Measurements from ENCODE around the gene NFIC. TPM values are rescaled to one million over a fixed set of nuclear protein-coding genes. Genes with fewer than 3 reads are reported as not detected.

The NFIC gene
- total RNA-seq, 2 donors from 2014 or later, result 42.0 to 71.3 TPM

DNA sequence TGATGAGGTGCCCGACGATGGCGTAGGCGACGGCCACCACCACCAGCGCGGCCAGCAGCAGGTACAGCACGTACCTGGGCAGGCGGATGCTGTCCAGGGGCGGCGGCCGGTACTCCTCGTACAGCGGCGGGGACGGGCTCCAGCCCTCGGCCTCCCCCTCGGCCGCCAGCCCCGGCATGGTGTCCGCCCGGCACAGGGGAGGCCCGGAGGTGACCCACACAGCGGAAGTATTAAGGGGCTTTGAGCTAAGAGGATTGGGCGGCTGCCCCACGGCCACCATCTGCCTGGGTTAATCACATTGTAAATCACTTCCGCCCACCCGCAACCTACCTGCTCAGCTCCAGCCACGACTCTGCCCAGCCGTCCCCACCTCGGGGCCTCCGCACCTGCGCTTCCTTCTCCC lies 116.8 kb downstream of the NFIC start, which contains the start of gene SMIM44:
TSS of gene SMIM44 (minus strand) at position 216 of the 403 bp plus-strand sequence. CDS start at position 178, 38 bp downstream.
- Histone ChIP-seq H3K9me3 (no peaks in the 10 kb centered on the region), H3K27me3 (no peaks in the 10 kb centered on the region), H3K4me1 (peaks cover 3% of the 10 kb centered on the region), H3K9ac (ENCODE audit: low read depth in 2 of 2, low read length in 2 of 2) (peak within 1 kb of the TSS; percentile 65 to 76), H3K36me3 (no peaks in the 10 kb centered on the region), H3K4me3 (peak within 1 kb of the TSS; percentile 48), H3K27ac (peak within 1 kb of the TSS; percentile 50)
- TF ChIP-seq, protein P1, sequence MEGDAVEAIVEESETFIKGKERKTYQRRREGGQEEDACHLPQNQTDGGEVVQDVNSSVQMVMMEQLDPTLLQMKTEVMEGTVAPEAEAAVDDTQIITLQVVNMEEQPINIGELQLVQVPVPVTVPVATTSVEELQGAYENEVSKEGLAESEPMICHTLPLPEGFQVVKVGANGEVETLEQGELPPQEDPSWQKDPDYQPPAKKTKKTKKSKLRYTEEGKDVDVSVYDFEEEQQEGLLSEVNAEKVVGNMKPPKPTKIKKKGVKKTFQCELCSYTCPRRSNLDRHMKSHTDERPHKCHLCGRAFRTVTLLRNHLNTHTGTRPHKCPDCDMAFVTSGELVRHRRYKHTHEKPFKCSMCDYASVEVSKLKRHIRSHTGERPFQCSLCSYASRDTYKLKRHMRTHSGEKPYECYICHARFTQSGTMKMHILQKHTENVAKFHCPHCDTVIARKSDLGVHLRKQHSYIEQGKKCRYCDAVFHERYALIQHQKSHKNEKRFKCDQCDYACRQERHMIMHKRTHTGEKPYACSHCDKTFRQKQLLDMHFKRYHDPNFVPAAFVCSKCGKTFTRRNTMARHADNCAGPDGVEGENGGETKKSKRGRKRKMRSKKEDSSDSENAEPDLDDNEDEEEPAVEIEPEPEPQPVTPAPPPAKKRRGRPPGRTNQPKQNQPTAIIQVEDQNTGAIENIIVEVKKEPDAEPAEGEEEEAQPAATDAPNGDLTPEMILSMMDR (IDR thresholded peaks at IDR 0.05), result no peak
- DNase-seq, result peak; percentile 52
- intact Hi-C loops (cut with DNase I), result no loop called here

DNA sequence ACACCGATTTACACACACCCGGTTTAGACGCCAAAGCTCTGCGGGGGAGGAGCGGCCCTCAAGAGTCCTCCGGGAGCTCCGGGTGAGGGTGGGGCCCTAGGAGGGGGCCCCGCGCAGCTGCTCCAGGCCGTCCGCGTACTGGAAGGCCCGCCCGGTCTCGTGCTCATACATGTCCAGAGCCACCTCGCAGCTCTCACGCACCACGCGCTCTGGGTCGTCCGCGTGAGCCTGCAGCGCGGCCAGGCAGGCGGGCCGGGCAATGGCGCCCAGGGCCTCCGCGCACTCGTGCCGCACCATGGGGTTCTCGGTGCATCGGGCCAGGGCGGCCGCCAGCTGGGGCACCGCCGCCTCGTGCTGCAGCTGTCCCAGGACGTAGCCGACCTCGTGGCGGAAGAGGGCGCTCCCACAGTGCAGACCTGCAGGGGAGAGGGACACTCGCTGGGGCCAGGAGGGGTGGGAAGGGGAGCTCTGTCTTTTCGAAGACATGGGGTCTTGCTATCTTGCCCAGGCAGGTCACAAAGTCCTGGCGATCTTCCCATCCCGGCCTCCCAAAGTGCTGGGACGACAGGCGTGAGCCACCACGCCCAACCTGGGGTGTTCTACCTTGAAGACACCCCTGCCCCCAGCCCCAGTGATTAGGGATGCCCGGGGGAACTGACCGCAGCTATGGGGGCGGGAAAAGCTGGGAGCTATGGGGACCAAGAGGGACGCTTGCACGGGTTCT lies 125.2 kb downstream of the NFIC start:
- H3K4me1 ChIP-seq, result no peaks in the 10 kb centered on the region
- no peak overlapping the region for H3K27ac ChIP-seq
- no peak overlapping the region for H3K9ac ChIP-seq (ENCODE audit: low read depth in 2 of 2, low read length in 2 of 2)
- no peaks in the 10 kb centered on the region for H3K9me3 ChIP-seq
- intact Hi-C loops (cut with DNase I), result no loop called here
- no peaks in the 10 kb centered on the region for H3K27me3 ChIP-seq
- no peak for DNase-seq
- peaks cover 18% of the 10 kb centered on the region for H3K36me3 ChIP-seq
- TF ChIP-seq, protein P1 (IDR thresholded peaks at IDR 0.05), result no peak
- H3K4me3 ChIP-seq, result no peak overlapping the region

DNA sequence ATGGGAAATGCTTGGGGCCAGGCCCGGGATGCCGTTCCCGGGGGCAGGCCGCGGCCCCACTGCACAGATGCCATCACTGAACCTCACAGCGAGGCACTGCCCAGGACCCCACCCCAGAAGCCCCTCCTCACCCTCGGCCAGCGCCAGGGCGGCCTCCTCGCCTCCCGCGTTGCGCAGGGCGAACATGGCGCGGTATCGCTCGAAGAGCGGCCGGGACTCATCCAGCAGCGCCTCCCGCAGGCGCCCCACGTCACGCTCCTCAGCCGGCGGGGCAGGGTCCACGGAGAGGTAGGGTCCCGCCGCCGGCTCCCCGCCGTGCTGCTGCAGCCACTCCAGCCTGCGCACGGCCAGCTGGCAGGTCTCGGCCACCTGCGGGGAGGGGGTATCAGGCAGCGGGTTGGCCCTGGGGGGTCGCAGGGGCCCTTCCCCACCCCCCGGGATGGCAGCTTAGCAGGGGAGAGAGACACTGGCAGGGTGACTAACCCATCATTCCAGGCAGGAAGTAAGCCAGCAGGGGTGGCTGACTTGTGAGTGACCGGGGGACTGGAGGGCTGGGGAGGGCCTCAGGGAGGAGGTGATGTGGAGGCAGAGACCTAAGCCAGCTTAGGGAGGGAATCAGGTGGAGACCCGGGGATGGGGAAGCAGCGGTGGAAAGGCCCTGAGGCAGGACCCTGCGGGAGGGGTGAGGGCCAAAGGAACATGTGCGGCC lies 125.9 kb downstream of the NFIC start:
- Histone ChIP-seq H3K27me3 (no peaks in the 10 kb centered on the region), H3K4me1 (no peaks in the 10 kb centered on the region), H3K4me3 (no peak overlapping the region), H3K9ac (ENCODE audit: low read depth in 2 of 2, low read length in 2 of 2) (no peak overlapping the region), H3K9me3 (no peaks in the 10 kb centered on the region), H3K36me3 (peaks cover 18% of the 10 kb centered on the region), H3K27ac (no peak overlapping the region)
- intact Hi-C loops (cut with DNase I), result no loop called here
- no peak for DNase-seq
- TF ChIP-seq, protein P1 (IDR thresholded peaks at IDR 0.05), result no peak

DNA sequence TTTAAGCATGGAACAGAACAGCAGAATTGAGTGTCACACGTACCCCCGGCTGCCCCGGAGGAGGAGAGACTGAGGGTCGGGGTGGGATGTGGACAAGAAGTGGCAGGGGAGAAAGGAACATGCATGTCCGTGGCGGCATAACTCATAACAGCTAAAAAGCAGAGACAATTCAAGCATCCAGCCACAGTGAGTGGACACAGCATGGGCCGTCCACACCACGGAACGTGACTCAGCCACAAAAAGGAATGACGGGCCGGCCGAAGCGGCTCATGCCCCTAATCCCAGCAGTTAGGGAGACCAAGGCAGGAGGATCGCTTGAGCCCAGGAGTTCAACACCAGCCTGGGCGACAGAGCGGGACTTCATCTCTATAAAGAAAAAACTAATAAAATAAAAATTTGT lies 126.5 kb downstream of the NFIC start:
- TF ChIP-seq, protein P1 (IDR thresholded peaks at IDR 0.05), result no peak
- DNase-seq, result no peak
- no peaks in the 10 kb centered on the region for H3K9me3 ChIP-seq
- no peaks in the 10 kb centered on the region for H3K27me3 ChIP-seq
- intact Hi-C loops (cut with DNase I), result no loop called here
- H3K27ac ChIP-seq, result no peak overlapping the region
- H3K36me3 ChIP-seq, result peaks cover 18% of the 10 kb centered on the region
- no peak overlapping the region for H3K9ac ChIP-seq (ENCODE audit: low read depth in 2 of 2, low read length in 2 of 2)
- no peaks in the 10 kb centered on the region for H3K4me1 ChIP-seq
- H3K4me3 ChIP-seq, result no peak overlapping the region

DNA sequence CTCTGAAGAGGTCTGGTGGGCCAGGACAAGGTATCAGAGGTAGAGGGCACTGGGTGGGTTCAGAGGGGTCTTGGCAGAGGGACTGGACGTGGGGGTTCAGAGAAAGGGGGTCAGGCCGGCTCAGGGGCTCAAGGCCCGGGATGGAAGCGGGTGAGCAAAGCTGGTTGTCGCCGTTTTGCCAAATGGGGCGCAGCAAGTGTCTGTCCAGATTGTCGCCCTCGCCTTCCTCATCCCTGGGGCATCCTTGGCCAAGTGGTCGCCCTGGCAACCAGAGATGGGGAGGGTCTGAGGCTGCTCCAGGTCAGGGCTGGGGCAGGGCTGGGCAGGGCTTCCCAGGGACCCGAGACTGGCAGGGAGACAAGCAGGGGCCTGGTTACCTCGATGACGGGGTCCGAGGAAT lies 127.3 kb downstream of the NFIC start:
- Histone ChIP-seq H3K36me3 (peaks cover 18% of the 10 kb centered on the region), H3K4me3 (no peak overlapping the region), H3K9me3 (no peaks in the 10 kb centered on the region), H3K27ac (no peak overlapping the region), H3K4me1 (no peaks in the 10 kb centered on the region), H3K27me3 (no peaks in the 10 kb centered on the region), H3K9ac (ENCODE audit: low read depth in 2 of 2, low read length in 2 of 2) (no peak overlapping the region)
- DNase-seq, result no peak
- TF ChIP-seq, protein P1 (IDR thresholded peaks at IDR 0.05), result no peak
- intact Hi-C loops (cut with DNase I), result no loop called here

Data from colonic mucosa (tissue), 4 donors.